ENCODE results near the gene MTRR. TPM values are rescaled to one million over a fixed set of nuclear protein-coding genes. Genes with fewer than 3 reads are reported as not detected.

The MTRR gene
- total RNA-seq, 5 donors from 2014 or later (not counting 1 experiment from before 2014, with no cell fraction given), result 66.9 to 90.2 (median 83.0) TPM

DNA sequence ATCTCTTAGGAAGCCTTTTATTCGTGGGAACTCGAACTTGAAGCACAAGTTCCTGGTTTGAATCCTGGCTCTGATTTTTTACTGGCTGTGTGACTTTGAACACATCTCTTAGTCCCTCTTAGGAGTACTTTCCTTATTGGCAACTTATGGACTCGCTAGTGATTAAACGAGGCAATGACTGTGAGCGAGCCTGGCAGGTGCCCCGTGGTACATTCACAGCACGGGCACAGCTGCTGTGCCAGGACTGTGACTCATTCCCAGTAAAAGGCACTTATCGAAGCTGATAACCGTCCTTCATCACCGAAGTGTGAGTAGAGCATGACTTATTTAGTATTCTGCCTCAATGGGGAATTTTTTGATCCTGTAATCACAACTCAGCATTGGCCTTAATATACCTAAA is 40.7 kb upstream of the MTRR start:
- Mint-ChIP-seq H3K4me3 (no peak overlapping the region), H3K27ac (no peak overlapping the region), H3K9me3 (no peaks in the 10 kb centered on the region), H3K4me1 (no peaks in the 10 kb centered on the region), H3K36me3 (no peaks in the 10 kb centered on the region), H3K27me3 (peaks cover 22 to 26% of the 10 kb centered on the region in 2 donors)
- no peak overlapping the region for H3K27ac ChIP-seq (ENCODE audit: low read length)
- ATAC-seq (replicated peaks in 1 of 4) (no peak), DNase-seq (no peak)
- CTCF ChIA-PET, result no interaction called here
- H3K36me3 ChIP-seq (ENCODE audit: control insufficient read depth in 2 of 2, extremely low read depth in 1 of 2, insufficient read depth in 1 of 2, low read length in 1 of 2), result no peaks in the 10 kb centered on the region
- peaks cover 0 to 23% of the 10 kb centered on the region in 2 experiments for H3K27me3 ChIP-seq (replicated peaks in 1 of 2; ENCODE audit: control insufficient read depth in 2 of 2, extremely low read depth in 1 of 2, insufficient read depth in 2 of 2, low read length in 1 of 2)
- no peaks in the 10 kb centered on the region for H3K9me3 ChIP-seq
- no peak overlapping the region for H3K4me3 ChIP-seq (ENCODE audit: control insufficient read depth in 1 of 2, extremely low read depth in 1 of 2, low read length in 1 of 2)
- H3K4me1 ChIP-seq (ENCODE audit: control insufficient read depth in 1 of 2, extremely low read depth in 1 of 2, insufficient read depth in 2 of 2, low read length in 2 of 2), result no peaks in the 10 kb centered on the region
- POLR2A ChIA-PET, result no interaction called here
- 61% methylated on average over 7 of the region's 10 CpGs for WGBS (ENCODE audit: insufficient coverage)

DNA sequence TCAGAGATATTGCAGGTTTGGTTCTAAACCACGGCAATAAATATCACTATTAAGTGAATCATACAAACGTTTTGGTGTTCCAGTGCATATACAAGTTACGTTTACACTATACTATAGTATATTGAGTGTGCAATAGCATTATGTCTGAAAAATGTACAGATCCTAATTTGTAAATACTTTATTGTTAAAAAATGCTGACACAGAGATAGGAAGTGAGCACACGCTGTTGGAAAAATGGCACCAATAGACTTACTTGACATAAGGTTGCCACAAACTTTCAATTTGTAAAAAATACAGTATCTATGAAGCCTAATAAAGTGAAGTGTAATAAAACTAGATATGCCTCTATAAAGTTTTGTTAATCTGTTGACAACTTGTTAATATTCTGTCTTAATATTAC is 34.0 kb upstream of the MTRR start:
- ChIA-PET POLR2A (interaction anchor here in 1 of 2 donors (0.6 kb wide), 1 partner anchor 25 kb away, joined by 4 read pairs; no protein-coding TSS in a partner anchor), CTCF (interaction anchor here in 1 of 2 donors (1.2 kb wide), 1 partner anchor 18 kb away, joined by 3 read pairs; no protein-coding TSS in a partner anchor)
- no peak overlapping the region for H3K27ac ChIP-seq (ENCODE audit: low read length)
- Mint-ChIP-seq H3K27ac (no peak overlapping the region), H3K4me1 (no peaks in the 10 kb centered on the region), H3K4me3 (no peak overlapping the region), H3K9me3 (no peaks in the 10 kb centered on the region), H3K27me3 (peaks cover 6 to 12% of the 10 kb centered on the region in 2 donors), H3K36me3 (no peaks in the 10 kb centered on the region)
- DNase-seq (no peak), ATAC-seq (replicated peaks in 1 of 4) (no peak)
- H3K36me3 ChIP-seq (ENCODE audit: control insufficient read depth in 2 of 2, extremely low read depth in 1 of 2, insufficient read depth in 1 of 2, low read length in 1 of 2), result no peaks in the 10 kb centered on the region
- no peaks in the 10 kb centered on the region for H3K9me3 ChIP-seq
- H3K27me3 ChIP-seq (replicated peaks in 1 of 2; ENCODE audit: control insufficient read depth in 2 of 2, extremely low read depth in 1 of 2, insufficient read depth in 2 of 2, low read length in 1 of 2), result peaks cover 0 to 8% of the 10 kb centered on the region in 2 experiments
- WGBS (ENCODE audit: insufficient coverage), result no CpG with 5 or more reads among the region's 4 CpGs
- H3K4me1 ChIP-seq (ENCODE audit: control insufficient read depth in 1 of 2, extremely low read depth in 1 of 2, insufficient read depth in 2 of 2, low read length in 2 of 2), result no peaks in the 10 kb centered on the region
- no peak overlapping the region for H3K4me3 ChIP-seq (ENCODE audit: control insufficient read depth in 1 of 2, extremely low read depth in 1 of 2, low read length in 1 of 2)

DNA sequence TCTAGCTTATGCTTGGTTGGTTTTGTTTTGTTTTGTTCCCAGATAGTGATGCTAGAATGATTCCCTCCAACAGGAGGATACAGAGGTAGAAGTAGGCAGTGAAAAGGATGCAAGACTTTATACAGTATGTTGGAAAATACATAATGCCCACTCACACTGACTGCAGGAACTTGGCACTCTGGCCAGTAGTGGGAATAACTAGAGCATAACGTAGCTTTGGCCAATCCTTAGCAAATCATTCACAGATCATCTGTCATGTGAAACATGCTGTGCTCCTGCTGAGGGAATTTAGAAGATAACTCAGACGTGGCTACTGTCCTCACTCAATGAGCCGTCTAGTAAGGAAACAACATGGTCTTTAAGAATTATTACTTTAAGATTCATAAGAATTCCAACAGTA is 31.5 kb upstream of the MTRR start:
- H3K4me3 ChIP-seq (ENCODE audit: control insufficient read depth in 1 of 2, extremely low read depth in 1 of 2, low read length in 1 of 2), result no peak overlapping the region
- Mint-ChIP-seq H3K9me3 (peaks cover 0 to 4% (median 0%) of the 10 kb centered on the region in 3 donors), H3K27me3 (peaks cover 12 to 18% of the 10 kb centered on the region in 2 donors), H3K4me1 (no peaks in the 10 kb centered on the region), H3K4me3 (no peak overlapping the region), H3K36me3 (no peaks in the 10 kb centered on the region), H3K27ac (no peak overlapping the region)
- H3K9me3 ChIP-seq, result no peaks in the 10 kb centered on the region
- no peak overlapping the region for H3K27ac ChIP-seq (ENCODE audit: low read length)
- H3K27me3 ChIP-seq (replicated peaks in 1 of 2; ENCODE audit: control insufficient read depth in 2 of 2, extremely low read depth in 1 of 2, insufficient read depth in 2 of 2, low read length in 1 of 2), result no peaks in the 10 kb centered on the region
- DNase-seq, result no peak
- WGBS (ENCODE audit: insufficient coverage), result no CpG with 5 or more reads among the region's 3 CpGs
- H3K4me1 ChIP-seq (ENCODE audit: control insufficient read depth in 1 of 2, extremely low read depth in 1 of 2, insufficient read depth in 2 of 2, low read length in 2 of 2), result no peaks in the 10 kb centered on the region
- POLR2A ChIA-PET, result interaction anchor here in 1 of 2 donors (0.6 kb wide), 1 partner anchor 23 kb away, joined by 3 read pairs; no protein-coding TSS in a partner anchor
- no peaks in the 10 kb centered on the region for H3K36me3 ChIP-seq (ENCODE audit: control insufficient read depth in 2 of 2, extremely low read depth in 1 of 2, insufficient read depth in 1 of 2, low read length in 1 of 2)
- ATAC-seq (replicated peaks in 1 of 4), result no peak
- CTCF ChIA-PET, result no interaction called here

DNA sequence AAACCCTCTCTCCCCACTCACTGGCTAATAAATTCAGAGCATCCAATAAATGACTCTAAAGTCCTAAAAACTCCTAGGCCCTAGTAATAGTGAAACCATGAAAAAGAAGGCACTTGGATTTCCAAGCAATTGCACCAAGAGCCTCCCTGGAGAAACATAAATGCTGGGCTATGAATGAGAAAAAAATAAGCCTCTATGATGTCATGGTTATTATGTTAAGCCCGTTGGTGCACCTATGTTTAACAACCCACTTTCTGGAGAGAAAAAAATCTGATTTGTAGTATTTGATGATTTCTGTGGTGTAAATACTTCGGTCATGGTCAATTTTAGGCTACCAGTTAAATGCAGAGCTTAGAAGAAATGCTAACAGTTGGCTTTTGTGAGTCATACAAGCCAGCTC is 26.4 kb upstream of the MTRR start:
- Mint-ChIP-seq H3K4me3 (no peak overlapping the region), H3K4me1 (no peaks in the 10 kb centered on the region), H3K9me3 (peaks cover 0 to 4% (median 0%) of the 10 kb centered on the region in 3 donors), H3K27me3 (peaks cover 17 to 33% of the 10 kb centered on the region in 2 donors), H3K36me3 (no peaks in the 10 kb centered on the region), H3K27ac (no peak overlapping the region)
- no peaks in the 10 kb centered on the region for H3K9me3 ChIP-seq
- WGBS (ENCODE audit: insufficient coverage), result 33% methylated on average over 1 of the region's 2 CpGs
- ATAC-seq (replicated peaks in 1 of 4) (no peak), DNase-seq (no peak)
- no peak overlapping the region for H3K4me3 ChIP-seq (ENCODE audit: control insufficient read depth in 1 of 2, extremely low read depth in 1 of 2, low read length in 1 of 2)
- POLR2A ChIA-PET, result no interaction called here
- H3K4me1 ChIP-seq (ENCODE audit: control insufficient read depth in 1 of 2, extremely low read depth in 1 of 2, insufficient read depth in 2 of 2, low read length in 2 of 2), result no peaks in the 10 kb centered on the region
- CTCF ChIA-PET, result no interaction called here
- peaks cover 1 to 2% of the 10 kb centered on the region in 2 experiments for H3K27me3 ChIP-seq (replicated peaks in 1 of 2; ENCODE audit: control insufficient read depth in 2 of 2, extremely low read depth in 1 of 2, insufficient read depth in 2 of 2, low read length in 1 of 2)
- no peaks in the 10 kb centered on the region for H3K36me3 ChIP-seq (ENCODE audit: control insufficient read depth in 2 of 2, extremely low read depth in 1 of 2, insufficient read depth in 1 of 2, low read length in 1 of 2)
- H3K27ac ChIP-seq (ENCODE audit: low read length), result no peak overlapping the region

DNA sequence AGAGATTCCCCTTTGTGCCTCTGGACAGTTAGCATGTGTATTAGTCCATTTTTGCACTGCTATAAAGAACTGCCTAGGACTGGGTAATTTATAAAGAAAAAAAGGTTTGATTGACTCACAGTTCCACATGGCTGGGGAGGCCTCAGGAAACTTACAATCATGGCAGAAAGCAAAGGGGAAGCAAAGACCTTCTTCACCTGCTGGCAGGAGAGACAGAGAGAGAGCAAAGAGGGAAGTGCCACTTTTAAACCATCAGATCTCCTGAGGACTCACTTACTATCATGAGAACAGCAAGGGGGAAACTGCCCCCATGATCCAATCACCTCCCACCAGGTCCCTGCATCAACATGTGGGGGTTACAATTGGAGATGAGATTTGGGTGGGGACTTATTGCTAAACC is 24.0 kb upstream of the MTRR start:
- Mint-ChIP-seq H3K27ac (no peak overlapping the region), H3K4me1 (peaks cover 0 to 4% (median 4%) of the 10 kb centered on the region in 3 donors), H3K4me3 (no peak overlapping the region), H3K27me3 (peaks cover 30 to 42% of the 10 kb centered on the region in 2 donors), H3K36me3 (no peaks in the 10 kb centered on the region), H3K9me3 (peaks cover 0 to 4% (median 0%) of the 10 kb centered on the region in 3 donors)
- ChIA-PET CTCF (interaction anchor here in 1 of 2 donors (0.6 kb wide), 1 partner anchor 1456 kb away, joined by 3 read pairs; no protein-coding TSS in a partner anchor), POLR2A (no interaction called here)
- Histone ChIP-seq H3K4me1 (ENCODE audit: control insufficient read depth in 1 of 2, extremely low read depth in 1 of 2, insufficient read depth in 2 of 2, low read length in 2 of 2) (peaks cover 3 to 5% of the 10 kb centered on the region in 2 experiments), H3K36me3 (ENCODE audit: control insufficient read depth in 2 of 2, extremely low read depth in 1 of 2, insufficient read depth in 1 of 2, low read length in 1 of 2) (no peaks in the 10 kb centered on the region), H3K9me3 (no peaks in the 10 kb centered on the region), H3K27me3 (replicated peaks in 1 of 2; ENCODE audit: control insufficient read depth in 2 of 2, extremely low read depth in 1 of 2, insufficient read depth in 2 of 2, low read length in 1 of 2) (peaks cover 7 to 17% of the 10 kb centered on the region in 2 experiments), H3K27ac (ENCODE audit: low read length) (no peak overlapping the region), H3K4me3 (ENCODE audit: control insufficient read depth in 1 of 2, extremely low read depth in 1 of 2, low read length in 1 of 2) (no peak overlapping the region)
- ATAC-seq (replicated peaks in 1 of 4), result no peak
- no peak for DNase-seq

DNA sequence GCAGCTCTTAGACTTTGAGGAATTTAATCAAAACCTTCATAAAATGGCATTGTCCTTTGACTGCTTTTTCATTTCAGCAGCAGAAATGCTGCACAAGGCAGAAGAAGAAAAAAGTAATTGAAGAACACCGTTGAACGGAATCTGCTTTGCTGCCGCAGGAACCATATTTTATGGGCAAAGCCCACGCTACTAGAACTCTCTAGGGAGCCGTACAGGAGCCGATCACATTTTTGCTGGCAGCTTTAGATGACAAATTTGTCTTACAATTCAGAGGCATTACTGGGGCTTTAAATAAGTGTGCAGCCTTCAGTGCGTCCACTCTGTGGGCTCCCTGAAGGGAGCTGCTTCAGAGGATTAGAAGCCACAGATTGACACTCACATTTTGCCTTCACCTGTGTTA is 23.4 kb upstream of the MTRR start:
- Histone ChIP-seq H3K9me3 (no peaks in the 10 kb centered on the region), H3K36me3 (ENCODE audit: control insufficient read depth in 2 of 2, extremely low read depth in 1 of 2, insufficient read depth in 1 of 2, low read length in 1 of 2) (no peaks in the 10 kb centered on the region), H3K4me1 (ENCODE audit: control insufficient read depth in 1 of 2, extremely low read depth in 1 of 2, insufficient read depth in 2 of 2, low read length in 2 of 2) (peaks cover 3 to 9% of the 10 kb centered on the region in 2 experiments), H3K27me3 (replicated peaks in 1 of 2; ENCODE audit: control insufficient read depth in 2 of 2, extremely low read depth in 1 of 2, insufficient read depth in 2 of 2, low read length in 1 of 2) (peaks cover 7 to 21% of the 10 kb centered on the region in 2 experiments), H3K27ac (ENCODE audit: low read length) (no peak overlapping the region), H3K4me3 (ENCODE audit: control insufficient read depth in 1 of 2, extremely low read depth in 1 of 2, low read length in 1 of 2) (no peak overlapping the region)
- ChIA-PET CTCF (interaction anchor here in 1 of 2 donors (0.5 kb wide), 1 partner anchor 93 kb away, joined by 3 read pairs; no protein-coding TSS in a partner anchor), POLR2A (no interaction called here)
- H3K4me1 Mint-ChIP-seq, result peaks cover 0 to 6% (median 5%) of the 10 kb centered on the region in 3 donors
- peaks cover 0 to 1% (median 0%) of the 10 kb centered on the region in 3 donors for H3K9me3 Mint-ChIP-seq
- ATAC-seq (replicated peaks in 1 of 4) (no peak), DNase-seq (no peak)
- 97% methylated on average over 6 of the region's 7 CpGs for WGBS (ENCODE audit: insufficient coverage)
- H3K36me3 Mint-ChIP-seq, result no peaks in the 10 kb centered on the region
- no peak overlapping the region for H3K4me3 Mint-ChIP-seq
- peaks cover 26 to 36% of the 10 kb centered on the region in 2 donors for H3K27me3 Mint-ChIP-seq
- H3K27ac Mint-ChIP-seq, result no peak overlapping the region
